ENCODE results near the gene PSORS1C1.
"Not testable (repeated sequence)": the region's sequence is repeated elsewhere in the genome, so short reads cannot be mapped to it uniquely, and the experiment has no call there.

PSORS1C1 gene

DNA sequence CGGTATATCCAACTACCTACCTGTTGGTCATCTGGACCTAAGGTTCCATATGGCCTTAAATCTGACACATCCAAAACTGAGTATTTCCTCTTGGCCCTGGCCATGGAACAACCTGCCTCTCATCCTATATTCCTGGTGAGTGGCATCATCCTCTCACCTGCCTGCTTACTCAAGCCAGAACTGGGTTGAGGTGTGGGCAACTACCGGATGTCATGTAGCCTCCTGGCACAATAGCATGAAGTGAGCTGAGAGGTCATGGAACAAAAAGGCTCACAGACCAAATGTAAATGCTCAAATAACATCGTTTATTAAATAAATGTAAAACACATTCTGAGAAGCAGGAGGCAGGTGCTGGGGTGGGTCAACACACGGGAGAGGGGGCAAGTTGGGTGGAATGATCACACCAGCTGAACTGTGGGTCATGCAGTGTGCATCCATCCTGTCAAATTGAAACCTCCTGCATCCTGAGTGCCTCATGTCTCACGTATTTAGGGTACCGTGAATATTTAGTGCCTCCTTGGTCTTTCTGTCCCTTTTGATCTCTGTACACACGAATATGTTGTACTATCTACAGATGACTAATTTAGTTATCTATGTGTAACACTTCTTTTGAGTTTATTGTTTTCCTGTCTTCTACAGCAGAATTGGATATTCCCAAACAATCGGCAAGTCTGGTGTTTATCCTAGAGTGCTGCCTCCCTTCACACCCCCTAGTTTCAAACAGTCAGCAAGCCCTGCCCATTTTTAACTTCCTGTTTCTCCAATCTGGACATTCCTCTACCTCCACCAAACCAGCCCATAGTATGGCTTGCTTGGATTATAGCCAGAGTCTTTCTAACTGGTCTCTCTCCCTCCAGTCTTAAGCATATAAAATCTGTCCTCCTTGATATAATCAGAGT, 63.8 kb downstream of the PSORS1C1 start:
- peak overlapping the region; percentile 2 for H3K27ac Mint-ChIP-seq
- no peak overlapping the region for H3K4me3 Mint-ChIP-seq
- DNase-seq (no peak), ATAC-seq (replicated peaks) (peak in 1 of 2 donors; percentile 17)
- peaks cover 0 to 4% of the 10 kb centered on the region in 2 donors for H3K36me3 Mint-ChIP-seq
- no peaks in the 10 kb centered on the region for H3K27me3 Mint-ChIP-seq
- peaks cover 17 to 19% of the 10 kb centered on the region in 2 donors for H3K4me1 Mint-ChIP-seq
- H3K9me3 Mint-ChIP-seq = no peaks in the 10 kb centered on the region

DNA sequence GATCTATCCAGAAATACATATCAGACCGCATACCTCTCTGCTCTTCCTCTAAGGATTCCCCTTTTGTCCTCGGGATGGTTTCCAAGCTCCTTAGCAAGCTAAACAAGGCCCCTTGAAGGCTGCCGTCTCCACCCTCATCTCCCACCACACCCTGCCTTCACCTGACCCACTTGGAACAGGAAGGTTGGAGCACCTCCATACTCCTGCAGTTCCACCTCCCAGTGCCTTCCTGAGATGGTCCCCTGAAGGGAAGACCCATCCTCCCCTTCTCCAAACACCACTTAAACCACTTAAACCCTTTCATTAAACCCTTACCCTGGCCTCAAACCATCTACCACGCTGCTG, 64.4 kb downstream of the PSORS1C1 start:
- no peaks in the 10 kb centered on the region for H3K9me3 Mint-ChIP-seq
- peaks cover 0 to 4% of the 10 kb centered on the region in 2 donors for H3K36me3 Mint-ChIP-seq
- DNase-seq = no peak
- H3K27ac Mint-ChIP-seq = no peak overlapping the region
- H3K27me3 Mint-ChIP-seq = no peaks in the 10 kb centered on the region
- H3K4me1 Mint-ChIP-seq = peaks cover 17 to 19% of the 10 kb centered on the region in 2 donors
- no peak overlapping the region for H3K4me3 Mint-ChIP-seq
- no peak for ATAC-seq (replicated peaks)

DNA sequence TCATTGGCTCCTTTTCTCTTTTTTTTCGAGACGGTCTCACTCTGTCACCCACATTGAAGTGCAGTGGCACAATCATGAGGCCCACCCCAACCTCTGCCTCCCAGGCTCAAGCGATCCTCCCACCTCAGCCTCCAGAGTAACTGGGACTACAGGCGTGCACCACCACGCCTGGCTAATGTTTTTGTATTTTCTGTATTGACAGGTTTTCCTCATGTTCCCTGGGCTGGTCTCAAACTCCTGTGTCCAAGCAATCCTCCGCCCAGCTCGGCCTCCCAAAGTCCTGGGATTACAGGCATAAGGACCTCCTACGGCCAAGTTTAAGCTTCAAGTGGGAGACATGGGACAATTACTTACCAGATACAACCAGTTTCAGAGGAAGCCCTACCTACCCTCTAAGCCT, 65.3 kb downstream of the PSORS1C1 start:
- H3K27ac Mint-ChIP-seq = peak overlapping the region; percentile 94
- no peaks in the 10 kb centered on the region for H3K27me3 Mint-ChIP-seq
- no peaks in the 10 kb centered on the region for H3K9me3 Mint-ChIP-seq
- peaks cover 0 to 4% of the 10 kb centered on the region in 2 donors for H3K36me3 Mint-ChIP-seq
- H3K4me1 Mint-ChIP-seq = peaks cover 17 to 19% of the 10 kb centered on the region in 2 donors
- H3K4me3 Mint-ChIP-seq = peak overlapping the region; percentile 88 to 94
- DNase-seq (no peak), ATAC-seq (replicated peaks) (no peak)

DNA sequence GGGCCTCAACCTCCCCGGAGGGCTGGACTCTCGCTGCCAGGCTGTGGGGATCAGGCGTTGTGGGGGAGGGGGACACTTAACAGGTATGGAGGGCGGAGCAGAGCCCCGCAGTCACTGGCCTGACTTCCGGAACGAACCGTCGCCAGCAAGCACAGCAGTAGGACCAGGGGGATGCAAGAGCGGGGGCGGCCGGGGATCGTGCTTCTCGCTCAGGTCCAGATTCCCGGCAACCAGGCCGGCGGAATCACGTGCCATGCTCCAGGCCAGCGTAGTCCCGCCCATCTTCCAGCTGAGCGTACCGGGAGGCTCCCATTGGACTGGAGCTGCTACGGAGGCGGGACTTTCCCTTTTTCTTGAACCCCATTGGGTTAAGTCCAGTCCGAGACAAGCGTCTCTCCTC, 65.9 kb downstream of the PSORS1C1 start:
- Mint-ChIP-seq H3K9me3 (no peaks in the 10 kb centered on the region), H3K4me1 (peaks cover 18 to 19% of the 10 kb centered on the region in 2 donors), H3K36me3 (peaks cover 0 to 4% of the 10 kb centered on the region in 2 donors), H3K27me3 (no peaks in the 10 kb centered on the region), H3K4me3 (peak overlapping the region; percentile 88 to 94), H3K27ac (peak overlapping the region; percentile 94)
- DNase-seq = peak; percentile 84
- peak; percentile 98 to 99 for ATAC-seq (replicated peaks)

DNA sequence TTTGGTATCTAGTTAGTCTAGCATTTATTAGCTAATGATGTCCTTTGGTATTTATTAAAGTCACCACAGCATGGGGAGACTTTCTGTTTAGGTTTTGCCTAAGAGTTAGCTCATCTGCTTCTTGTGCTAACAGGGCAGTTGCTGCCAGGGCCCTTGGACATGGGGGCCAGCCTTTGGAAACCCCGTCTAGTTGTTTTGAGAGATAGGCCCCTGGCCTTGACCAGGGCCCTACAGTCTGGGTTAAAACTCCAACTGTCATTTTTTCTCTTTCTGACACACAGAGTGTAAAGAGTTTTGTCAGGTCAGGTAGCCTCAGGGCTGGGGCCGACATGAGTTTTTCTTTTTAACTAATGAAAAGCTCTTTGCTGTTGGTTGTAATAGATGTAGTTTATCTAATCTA, 68.7 kb downstream of the PSORS1C1 start:
- H3K4me3 Mint-ChIP-seq; ATAC-seq (replicated peaks); H3K27me3 Mint-ChIP-seq; H3K9me3 Mint-ChIP-seq; H3K27ac Mint-ChIP-seq; H3K36me3 Mint-ChIP-seq; DNase-seq: not testable (repeated sequence)
- H3K4me1 Mint-ChIP-seq = peaks cover 27 to 40% of the 10 kb centered on the region in 2 donors

DNA sequence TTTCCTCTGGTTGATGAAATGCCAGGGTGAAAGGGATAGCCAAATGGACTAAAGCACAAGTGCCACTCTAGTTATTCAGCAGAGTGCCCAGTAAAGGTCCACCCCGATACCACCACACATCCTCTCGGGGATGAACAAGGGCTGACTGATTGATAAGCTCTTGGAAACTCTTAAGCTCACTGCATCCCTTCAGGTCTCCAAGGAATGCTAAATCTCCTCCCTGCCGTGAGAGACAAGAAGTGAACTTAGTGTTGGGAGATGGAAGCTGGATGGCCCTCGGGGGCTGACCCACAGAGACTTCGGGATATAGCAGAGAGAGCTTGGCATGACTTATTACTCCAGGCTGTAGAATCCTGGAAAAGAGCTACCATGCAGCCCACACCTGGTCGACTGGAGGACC, 69.3 kb downstream of the PSORS1C1 start:
- H3K4me1 Mint-ChIP-seq = peaks cover 24 to 36% of the 10 kb centered on the region in 2 donors
- not testable (repeated sequence) for H3K4me3 Mint-ChIP-seq; DNase-seq; ATAC-seq (replicated peaks); H3K27me3 Mint-ChIP-seq; H3K36me3 Mint-ChIP-seq; H3K27ac Mint-ChIP-seq; H3K9me3 Mint-ChIP-seq

DNA sequence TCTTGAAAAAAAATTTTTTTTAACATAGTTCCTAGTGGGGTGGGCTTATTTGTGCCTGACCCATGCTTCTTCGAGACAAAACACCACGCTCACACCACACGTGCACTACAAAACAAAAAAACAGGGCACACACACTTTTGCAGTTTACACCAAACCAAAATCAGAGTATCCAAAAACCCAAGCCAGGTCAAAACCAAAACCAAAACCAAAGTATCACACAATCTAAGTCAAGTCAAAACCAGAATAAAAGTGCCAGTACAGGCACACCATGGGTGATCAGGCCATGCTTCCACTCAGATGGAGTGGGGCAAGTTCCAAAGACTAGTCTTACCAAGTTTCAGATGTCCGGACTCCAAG, 71.1 kb downstream of the PSORS1C1 start:
- Mint-ChIP-seq H3K27ac (peak overlapping the region; percentile 93), H3K4me1 (peaks cover 14 to 25% of the 10 kb centered on the region in 2 donors)
- not testable (repeated sequence) for H3K9me3 Mint-ChIP-seq; H3K4me3 Mint-ChIP-seq; H3K27me3 Mint-ChIP-seq; H3K36me3 Mint-ChIP-seq; ATAC-seq (replicated peaks); DNase-seq

DNA sequence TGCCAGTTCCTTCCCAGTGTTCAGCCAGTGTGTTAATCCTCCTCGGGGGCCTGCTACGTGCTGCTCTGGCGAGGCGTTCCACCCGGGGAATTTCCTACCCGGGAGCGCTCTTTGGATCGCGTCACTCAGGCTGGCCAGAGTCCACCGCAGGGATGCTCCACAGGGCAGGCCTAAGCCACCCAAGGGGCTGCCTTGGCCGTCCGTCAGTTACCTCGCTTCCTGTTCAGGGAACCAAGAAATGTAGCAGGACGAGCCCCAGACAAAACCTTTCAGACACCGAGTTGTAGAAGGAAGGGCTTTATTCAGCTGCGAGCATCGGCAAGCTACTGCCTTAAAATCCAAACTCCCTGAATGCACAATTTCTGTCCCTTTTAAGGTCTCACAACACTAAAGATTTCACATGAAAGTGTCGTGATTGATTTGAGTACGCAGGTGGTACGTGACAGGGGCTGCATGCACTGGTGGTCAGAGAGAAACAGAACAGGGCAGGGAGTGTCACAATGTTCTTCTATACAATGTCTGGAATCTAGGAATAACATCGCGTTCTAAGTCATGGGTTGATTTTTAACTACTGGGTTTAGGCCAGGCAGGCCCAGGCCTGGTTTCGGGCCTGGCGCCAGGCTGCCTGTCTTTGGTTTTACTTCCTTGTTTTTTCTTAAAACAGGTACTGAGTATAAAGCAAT, 71.6 kb downstream of the PSORS1C1 start:
- peak in 1 of 2 donors; percentile 27 for ATAC-seq (replicated peaks)
- H3K27ac Mint-ChIP-seq = peak overlapping the region; percentile 93
- peaks cover 13 to 24% of the 10 kb centered on the region in 2 donors for H3K4me1 Mint-ChIP-seq
- H3K9me3 Mint-ChIP-seq = no peaks in the 10 kb centered on the region
- no peak for DNase-seq
- no peaks in the 10 kb centered on the region for H3K36me3 Mint-ChIP-seq
- H3K4me3 Mint-ChIP-seq = peak overlapping the region; percentile 9 to 25
- no peaks in the 10 kb centered on the region for H3K27me3 Mint-ChIP-seq

DNA sequence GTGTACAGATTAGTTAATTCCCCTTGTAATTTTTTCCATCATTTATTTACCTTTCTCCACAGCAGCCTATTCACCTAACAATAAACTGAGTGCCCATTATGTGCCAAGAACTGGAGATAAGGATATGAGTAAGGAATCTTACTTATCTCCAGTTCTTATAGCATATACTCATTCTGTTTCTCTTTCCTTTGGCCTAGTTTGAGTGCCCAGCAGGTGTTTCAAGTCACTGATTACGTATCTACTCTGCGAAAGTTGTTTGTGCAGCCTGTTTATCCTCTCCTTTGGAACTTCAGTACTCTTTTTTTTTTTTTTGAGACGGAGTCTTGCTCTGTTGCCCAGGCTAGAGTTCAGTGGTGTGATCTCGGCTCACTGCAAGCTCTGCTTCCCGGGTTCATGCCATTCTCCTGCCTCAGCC, 73.2 kb downstream of the PSORS1C1 start:
- Mint-ChIP-seq H3K27me3 (no peaks in the 10 kb centered on the region), H3K9me3 (no peaks in the 10 kb centered on the region), H3K4me3 (no peak overlapping the region), H3K36me3 (no peaks in the 10 kb centered on the region), H3K4me1 (peaks cover 14 to 24% of the 10 kb centered on the region in 2 donors), H3K27ac (no peak overlapping the region)
- DNase-seq = no peak
- ATAC-seq (replicated peaks) = no peak

DNA sequence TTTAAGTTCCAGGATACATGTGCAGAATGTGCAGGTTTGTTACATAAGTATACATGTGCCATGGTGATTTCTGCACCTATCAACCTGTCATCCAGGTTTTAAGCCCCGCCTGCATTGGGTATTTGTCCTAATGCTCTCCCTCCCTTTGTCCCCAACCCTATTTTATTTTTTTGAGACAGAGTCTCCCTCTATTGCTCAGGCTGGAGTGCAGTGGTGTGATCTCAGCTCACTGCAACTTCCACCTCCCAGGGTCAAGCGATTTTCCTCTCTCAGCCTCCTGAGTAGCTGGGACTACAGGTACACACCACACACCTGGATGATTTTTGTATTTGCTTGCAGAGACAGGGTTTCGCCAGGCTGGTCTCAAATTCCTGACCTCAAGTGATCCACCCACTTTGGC, 74.6 kb downstream of the PSORS1C1 start:
- H3K36me3 Mint-ChIP-seq; H3K9me3 Mint-ChIP-seq; H3K27me3 Mint-ChIP-seq; ATAC-seq (replicated peaks); DNase-seq; H3K27ac Mint-ChIP-seq; H3K4me3 Mint-ChIP-seq: not testable (repeated sequence)
- H3K4me1 Mint-ChIP-seq = peaks cover 17 to 24% of the 10 kb centered on the region in 2 donors
